HEK293 (cell line): ENCODE data around the gene LRRC49.
A peak's percentile ranks its signal among the peaks of the same experiment; 100 is the strongest.

Source experiments
- CTCF ChIA-PET: fragments of 350-600 bp; formaldehyde crosslinking; extraction: SDS; loops from one replicate; lab custom pipeline; 2021; ENCODE audit warnings: antibody characterized with exemption; lab: Yijun Ruan, JAX
- POLR2A ChIA-PET: fragments of 300-600 bp; formaldehyde crosslinking; extraction: SDS; loops from one replicate; lab custom pipeline; 2020; ENCODE audit warnings: antibody characterized with exemption, inconsistent platforms; lab: Yijun Ruan, JAX
- H3K27ac ChIP-seq: fragments of 200-500 bp; sonication (Bioruptor generic); 2 replicates; pipeline ENCODE4 v1.5.1; 2014; ENCODE audit warnings: low read depth, low read length, control low read depth, inconsistent platforms; ENCODE audit errors: extremely low read depth
- H3K36me3 ChIP-seq, 2 experiments: fragments of 200-500 bp in 1 of 2; sonication (Bioruptor generic) in 1 of 2; 1 replicate in 1 of 2; 2 replicates in 1 of 2; pipeline ENCODE4 v1.5.1; 2014 to 2017; ENCODE audit warnings: inconsistent platforms in 2 of 2, low read length in 2 of 2; ENCODE audit not compliant: control insufficient read depth in 2 of 2, insufficient read depth in 1 of 2
- H3K4me1 ChIP-seq: fragments of 200-500 bp; sonication (Bioruptor generic); 2 replicates; pipeline ENCODE4 v1.5.1; 2014; ENCODE audit warnings: mild to moderate bottlenecking, low read length, inconsistent platforms; ENCODE audit not compliant: control insufficient read depth, insufficient read depth
- H3K4me3 ChIP-seq: 2 replicates; pipeline ENCODE4 v1.5.1; 2011; ENCODE audit warnings: low read depth, mild to moderate bottlenecking, control low read depth, low read length, moderate library complexity
- H3K9me3 ChIP-seq: fragments of 200-500 bp; sonication (Bioruptor generic); 2 replicates; pipeline ENCODE4 v1.5.1; 2014; ENCODE audit warnings: low read depth, low read length, inconsistent platforms; ENCODE audit not compliant: control insufficient read depth, insufficient read depth
- ATF2 ChIP-seq: fragments of 450-650 bp; formaldehyde crosslinking; IDR thresholded peaks from 2 replicates; pipeline ENCODE4 v1.5.1; 2016; ENCODE audit warnings: missing biosample characterization, missing genetic modification characterization, low read depth
- EGR2 ChIP-seq: fragments of 450-650 bp; formaldehyde crosslinking; IDR thresholded peaks from 2 replicates; pipeline ENCODE4 v1.5.1; 2016; ENCODE audit warnings: low read depth, missing biosample characterization, missing genetic modification characterization
- GFI1B ChIP-seq: fragments of 450-650 bp; formaldehyde crosslinking; IDR thresholded peaks from 2 replicates; pipeline ENCODE4 v1.5.1; 2016; ENCODE audit warnings: missing biosample characterization, missing genetic modification characterization
- KLF10 ChIP-seq: fragments of 450-650 bp; IDR thresholded peaks from 2 replicates; pipeline ENCODE4 v1.5.1; 2018; ENCODE audit warnings: missing biosample characterization, mild to moderate bottlenecking, missing genetic modification characterization
- KLF17 ChIP-seq: fragments of 450-650 bp; formaldehyde crosslinking; IDR thresholded peaks from 2 replicates; pipeline ENCODE4 v1.5.1; 2016; ENCODE audit warnings: missing biosample characterization, missing genetic modification characterization
- KLF7 ChIP-seq: fragments of 450-650 bp; formaldehyde crosslinking; IDR thresholded peaks from 2 replicates; pipeline ENCODE4 v1.5.1; 2016; ENCODE audit warnings: missing biosample characterization, missing genetic modification characterization, borderline replicate concordance
- PATZ1 ChIP-seq: fragments of 450-650 bp; formaldehyde crosslinking; IDR thresholded peaks from 2 replicates; pipeline ENCODE4 v1.5.1; 2016; ENCODE audit warnings: missing biosample characterization, missing genetic modification characterization
- REPIN1 ChIP-seq: fragments of 450-650 bp; formaldehyde crosslinking; IDR thresholded peaks from 2 replicates; pipeline ENCODE4 v1.5.1; 2017; ENCODE audit warnings: missing biosample characterization, missing genetic modification characterization, low read depth
- SALL2 ChIP-seq: fragments of 450-650 bp; formaldehyde crosslinking; IDR thresholded peaks from 2 replicates; pipeline ENCODE4 v1.5.0; 2017; ENCODE audit warnings: missing biosample characterization, mild to moderate bottlenecking, missing genetic modification characterization, borderline replicate concordance
- SP3 ChIP-seq: fragments of 450-650 bp; formaldehyde crosslinking; IDR thresholded peaks from 2 replicates; pipeline ENCODE4 v1.5.1; 2016; ENCODE audit warnings: missing biosample characterization, missing genetic modification characterization
- YY2 ChIP-seq: fragments of 450-650 bp; formaldehyde crosslinking; IDR thresholded peaks from 2 replicates; pipeline ENCODE4 v1.5.1; 2016; ENCODE audit warnings: missing biosample characterization, missing genetic modification characterization
- ZFHX2 ChIP-seq: fragments of 450-650 bp; formaldehyde crosslinking; conservative IDR thresholded peaks from 2 replicates; pipeline ENCODE4 v1.5.1; 2016; ENCODE audit warnings: missing biosample characterization, missing genetic modification characterization
- ZFP69B ChIP-seq: fragments of 450-650 bp; formaldehyde crosslinking; IDR thresholded peaks from 2 replicates; pipeline ENCODE4 v1.5.1; 2016; ENCODE audit warnings: missing biosample characterization, missing genetic modification characterization
- ZIC2 ChIP-seq: fragments of 450-650 bp; formaldehyde crosslinking; IDR thresholded peaks from 2 replicates; pipeline ENCODE4 v1.5.1; 2016; ENCODE audit warnings: missing biosample characterization, missing genetic modification characterization
- ZNF10 ChIP-seq: fragments of 450-650 bp; formaldehyde crosslinking; IDR thresholded peaks from 2 replicates; pipeline ENCODE4 v1.5.1; 2017; ENCODE audit warnings: missing biosample characterization, missing genetic modification characterization
- ZNF133 ChIP-seq: fragments of 450-650 bp; formaldehyde crosslinking; IDR thresholded peaks from 2 replicates; pipeline ENCODE4 v1.5.1; 2016; ENCODE audit warnings: missing biosample characterization, missing genetic modification characterization
- ZNF18 ChIP-seq: fragments of 450-650 bp; formaldehyde crosslinking; IDR thresholded peaks from 2 replicates; pipeline ENCODE4 v1.5.1; 2016; ENCODE audit warnings: missing biosample characterization, missing genetic modification characterization
- ZNF223 ChIP-seq: fragments of 450-650 bp; formaldehyde crosslinking; IDR thresholded peaks from 2 replicates; pipeline ENCODE4 v1.5.1; 2016; ENCODE audit warnings: missing biosample characterization, missing genetic modification characterization
- ZNF23 ChIP-seq: fragments of 450-650 bp; formaldehyde crosslinking; IDR thresholded peaks from 2 replicates; pipeline ENCODE4 v1.5.1; 2016; ENCODE audit warnings: missing biosample characterization, missing genetic modification characterization, borderline replicate concordance
- ZNF433 ChIP-seq: fragments of 450-650 bp; formaldehyde crosslinking; IDR thresholded peaks from 2 replicates; pipeline ENCODE4 v1.5.1; 2016; ENCODE audit warnings: missing biosample characterization, missing genetic modification characterization, low read depth
- ZNF488 ChIP-seq: fragments of 450-650 bp; formaldehyde crosslinking; IDR thresholded peaks from 2 replicates; pipeline ENCODE4 v1.5.1; 2016; ENCODE audit warnings: missing biosample characterization, missing genetic modification characterization
- ZNF558 ChIP-seq: fragments of 450-650 bp; formaldehyde crosslinking; IDR thresholded peaks from 2 replicates; pipeline ENCODE4 v1.5.1; 2016; ENCODE audit warnings: missing biosample characterization, missing genetic modification characterization
- ZNF580 ChIP-seq: fragments of 450-650 bp; formaldehyde crosslinking; IDR thresholded peaks from 2 replicates; pipeline ENCODE4 v1.5.1; 2016; ENCODE audit warnings: missing biosample characterization, missing genetic modification characterization
- ZNF596 ChIP-seq: fragments of 450-650 bp; IDR thresholded peaks from 2 replicates; pipeline ENCODE4 v1.5.0; 2018; ENCODE audit warnings: missing biosample characterization, mild to moderate bottlenecking, missing genetic modification characterization, moderate library complexity
- ZNF623 ChIP-seq: fragments of 450-650 bp; formaldehyde crosslinking; IDR thresholded peaks from 2 replicates; pipeline ENCODE4 v1.5.1; 2016; ENCODE audit warnings: missing biosample characterization, missing genetic modification characterization
- ZNF776 ChIP-seq: fragments of 450-650 bp; formaldehyde crosslinking; IDR thresholded peaks from 2 replicates; pipeline ENCODE4 v1.5.0; 2017; ENCODE audit warnings: missing biosample characterization, missing genetic modification characterization, borderline replicate concordance
- ZNF830 ChIP-seq: fragments of 450-650 bp; IDR thresholded peaks from 2 replicates; pipeline ENCODE4 v1.5.0; 2018; ENCODE audit warnings: missing biosample characterization, missing genetic modification characterization, low read depth, mild to moderate bottlenecking, moderate library complexity

The LRRC49 gene

GRCh38 chr15:71083349-71083748, 190.7 kb downstream of the LRRC49 start:
- CTCF ChIA-PET, result interaction anchor here (1.1 kb wide), 1 partner anchor 71 kb away, joined by 5 read pairs; no protein-coding TSS in a partner anchor
- Histone ChIP-seq H3K36me3 (no peaks in the 10 kb centered on the region), H3K9me3 (no peaks in the 10 kb centered on the region), H3K27ac (no peak overlapping the region), H3K4me3 (no peak overlapping the region), H3K4me1 (peaks cover 13% of the 10 kb centered on the region)
- POLR2A ChIA-PET, result no interaction called here
- TF ChIP-seq PATZ1 (tag by site-specific recombination) (no peak), KLF17 (no peak), KLF7 (tag by site-specific recombination) (no peak), ZNF776 (tag by site-specific recombination) (no peak), ZNF18 (tag by site-specific recombination) (no peak), ZNF133 (tag by site-specific recombination) (no peak), ZIC2 (tag by site-specific recombination) (no peak), ZNF23 (tag by site-specific recombination) (no peak), ZFHX2 (tag by site-specific recombination) (peak; percentile 74), EGR2 (tag by site-specific recombination) (peak; percentile 54; the same call in 1 of the 2 replicates), SALL2 (no peak), ZNF558 (tag by site-specific recombination) (no peak), ZNF580 (tag by site-specific recombination) (no peak), REPIN1 (no peak), ZNF623 (tag by site-specific recombination) (no peak), ZNF488 (tag by site-specific recombination) (no peak), YY2 (no peak), ZNF596 (tag by site-specific recombination) (no peak), ZNF223 (tag by site-specific recombination) (no peak), ZFP69B (tag by site-specific recombination) (no peak), KLF10 (tag by site-specific recombination) (no peak), ZNF830 (tag by site-specific recombination) (no peak), ATF2 (peak; percentile 48; the same call in 1 of the 2 replicates), ZNF10 (tag by site-specific recombination) (no peak), ZNF433 (tag by site-specific recombination) (no peak), SP3 (tag by site-specific recombination) (no peak), GFI1B (no peak)
